NT2/D1 (cell line): ENCODE measurements around the gene ARID1A.

Source experiments
- YY1 ChIP-seq: IDR thresholded peaks from 2 replicates; pipeline ENCODE4 v1.6.1; 2011; ENCODE audit not compliant: insufficient read length, insufficient read depth
- ZNF274 ChIP-seq: IDR thresholded peaks from 2 replicates; pipeline ENCODE4 v1.6.1; 2011; ENCODE audit warnings: mild to moderate bottlenecking, low read depth, low read length

DNA sequence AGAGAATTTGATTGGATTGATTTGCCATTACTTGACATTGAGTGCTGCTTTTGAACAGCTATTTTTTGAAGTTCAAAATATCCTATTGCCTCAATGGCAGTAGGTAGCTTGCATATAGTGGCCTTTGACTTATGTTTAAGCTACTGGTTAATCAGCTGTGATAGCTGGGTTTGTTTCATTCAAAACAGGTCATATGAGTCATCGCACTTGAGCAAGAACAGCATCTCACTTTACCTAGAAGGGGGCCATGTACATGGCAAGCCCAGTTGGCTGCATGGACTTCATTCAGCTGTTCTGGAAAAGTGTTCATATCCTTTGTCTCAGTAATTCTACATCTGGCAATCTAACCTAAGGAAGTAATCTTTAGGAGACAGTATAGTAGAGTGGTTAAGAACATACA, 29.0 kb upstream of the ARID1A start:
- TF ChIP-seq YY1 (no peak), ZNF274 (no peak)
